Measurements from ENCODE around the gene UMAD1. TPM values are rescaled to one million over a fixed set of nuclear protein-coding genes. Genes with fewer than 3 reads are reported as not detected.
"Not testable (repeated sequence)": the region's sequence is repeated elsewhere in the genome, so short reads cannot be mapped to it uniquely, and the experiment has no call there.

Gene UMAD1
- total RNA-seq, 1 donor from 2014 or later = 3.9 TPM

DNA sequence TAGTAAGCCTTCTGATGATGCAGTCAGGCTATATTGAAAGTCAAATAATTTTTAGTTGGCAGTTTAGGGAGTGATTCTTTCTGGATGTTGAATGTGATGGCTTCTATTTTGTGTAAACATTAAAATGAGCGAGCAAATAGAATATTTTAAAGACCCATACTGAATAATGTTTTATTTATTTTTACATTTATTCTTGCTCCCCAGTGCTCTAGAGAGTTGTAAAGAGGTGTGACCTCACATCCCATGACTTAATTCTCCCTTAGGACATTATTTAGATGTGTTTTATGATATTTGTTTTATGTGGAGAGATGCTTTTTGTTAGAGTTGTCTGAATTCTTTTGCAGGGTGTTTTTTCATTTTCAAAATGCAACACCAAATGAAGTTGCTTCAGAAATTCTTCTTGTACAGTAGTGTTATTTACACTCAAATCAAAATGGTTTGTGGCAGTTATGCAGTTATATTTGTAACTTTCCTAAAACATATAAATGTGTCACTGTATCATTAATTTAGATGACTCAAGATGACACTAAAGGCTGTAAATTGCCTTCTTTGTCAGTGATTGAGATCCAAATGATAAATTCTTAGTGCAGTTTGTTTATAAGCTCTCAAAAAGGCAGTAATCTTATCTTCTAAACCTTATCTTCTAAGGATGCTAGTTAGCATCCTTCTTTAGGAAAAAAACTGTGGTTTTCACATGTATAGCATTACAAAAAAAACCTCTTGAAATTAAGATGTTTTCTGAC lies 12.4 kb downstream of the UMAD1 start:
- no peak for DNase-seq (ENCODE audit: low read depth in 2 of 2)

DNA sequence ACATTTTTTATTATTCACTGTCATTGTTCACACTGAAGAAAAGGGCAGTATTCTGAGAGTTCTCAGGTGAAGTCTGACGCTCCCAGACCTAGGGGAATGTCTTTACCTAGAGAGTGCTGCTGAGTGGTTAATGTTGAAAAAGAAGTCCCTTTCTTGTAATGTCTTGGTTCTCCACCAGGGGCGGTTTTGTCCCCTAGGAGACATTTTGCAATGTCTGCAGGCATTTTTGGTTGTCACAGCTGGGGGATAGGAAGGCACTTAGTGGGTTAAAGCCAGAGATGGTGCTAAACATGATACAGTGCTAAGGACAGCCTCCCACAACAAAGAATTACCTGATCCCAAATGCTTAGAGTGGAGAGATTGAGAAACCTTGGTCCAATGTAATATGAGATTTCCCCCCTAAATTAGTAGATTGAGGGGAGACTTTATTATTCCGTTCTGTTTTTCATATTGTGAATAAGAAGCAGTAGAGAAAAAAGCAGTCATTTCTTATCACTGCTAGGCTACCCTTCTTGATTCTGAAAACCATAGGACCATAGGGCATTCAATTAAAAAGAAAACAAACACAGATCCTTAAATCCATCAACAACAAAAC lies 13.1 kb downstream of the UMAD1 start:
- peak in 1 of 2 donors; percentile 16 for DNase-seq (ENCODE audit: low read depth in 2 of 2)

DNA sequence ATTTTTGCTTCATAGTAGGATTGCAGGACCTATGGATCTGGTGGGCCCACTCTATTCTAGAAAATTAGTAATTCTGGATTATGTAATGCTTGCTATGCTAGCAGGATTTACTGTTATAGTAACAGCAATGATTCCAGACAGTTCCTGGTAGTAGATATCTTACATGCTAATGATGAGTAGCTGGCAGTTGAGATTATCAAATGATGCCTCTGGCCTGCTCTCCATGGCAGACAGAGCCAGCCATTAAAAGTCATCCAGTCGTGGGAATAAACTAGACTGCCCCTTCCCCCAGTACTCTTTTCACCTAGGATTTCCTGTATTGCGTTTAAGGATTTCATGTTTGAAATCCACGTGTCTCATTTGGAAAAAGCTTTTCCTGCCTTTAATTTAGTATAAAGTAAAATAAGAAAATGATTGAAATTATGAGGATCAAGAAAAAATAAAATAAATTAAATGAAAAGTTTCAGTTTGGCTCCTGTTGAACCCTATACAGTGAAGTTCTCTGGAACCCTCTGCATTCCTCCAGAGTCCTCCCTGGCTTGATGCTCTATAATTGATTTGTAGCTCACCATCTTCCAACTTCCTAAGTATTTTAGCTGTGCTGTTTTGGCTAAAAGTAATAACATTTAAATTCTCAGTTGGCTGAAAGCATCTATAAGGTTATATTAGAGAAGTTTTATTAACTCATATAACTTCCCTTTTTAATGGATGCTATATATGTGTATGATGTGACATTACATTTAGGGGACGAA lies 14.6 kb downstream of the UMAD1 start:
- DNase-seq (ENCODE audit: low read depth in 2 of 2) = peak; percentile 16 to 28

DNA sequence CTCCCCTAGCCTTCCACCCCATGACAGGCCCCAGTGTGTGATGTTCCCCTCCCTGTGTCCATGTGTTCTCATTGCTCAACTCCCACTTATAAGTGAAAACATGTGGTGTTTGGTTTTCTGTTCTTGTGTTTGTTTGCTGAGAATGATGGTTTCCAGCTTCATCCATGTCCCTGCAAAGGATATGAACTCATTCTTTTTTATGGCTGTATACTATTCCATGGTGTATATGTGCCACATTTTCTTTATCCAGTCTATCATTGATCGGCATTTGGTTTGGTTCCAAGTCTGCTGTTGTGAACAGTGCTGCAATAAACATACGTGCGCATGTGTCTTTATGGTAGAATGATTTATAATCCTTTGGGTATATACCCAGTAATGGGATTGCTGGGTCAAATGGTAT lies 15.9 kb downstream of the UMAD1 start:
- DNase-seq (ENCODE audit: low read depth in 2 of 2) = not testable (repeated sequence)

DNA sequence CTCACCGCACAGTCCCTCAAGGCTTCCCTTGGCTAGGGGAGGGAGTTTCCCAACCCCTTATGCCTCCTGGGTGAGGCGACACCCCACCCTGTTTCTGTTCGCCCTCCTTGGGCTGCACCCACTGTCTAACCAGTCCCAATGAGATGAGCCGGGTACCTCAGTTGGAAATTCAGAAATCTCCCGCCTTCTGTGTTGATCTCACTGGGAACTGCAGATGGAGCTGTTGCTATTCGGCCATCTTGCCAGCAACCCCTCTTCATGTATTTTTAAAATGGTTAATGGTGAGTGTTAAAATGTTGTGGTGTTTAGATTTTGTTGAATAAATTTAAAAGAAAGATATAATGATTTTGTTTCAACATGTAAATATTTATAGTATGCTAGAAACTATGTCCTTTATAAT lies 22.0 kb downstream of the UMAD1 start:
- peak in 1 of 2 donors; percentile 28 for DNase-seq (ENCODE audit: low read depth in 2 of 2)

DNA sequence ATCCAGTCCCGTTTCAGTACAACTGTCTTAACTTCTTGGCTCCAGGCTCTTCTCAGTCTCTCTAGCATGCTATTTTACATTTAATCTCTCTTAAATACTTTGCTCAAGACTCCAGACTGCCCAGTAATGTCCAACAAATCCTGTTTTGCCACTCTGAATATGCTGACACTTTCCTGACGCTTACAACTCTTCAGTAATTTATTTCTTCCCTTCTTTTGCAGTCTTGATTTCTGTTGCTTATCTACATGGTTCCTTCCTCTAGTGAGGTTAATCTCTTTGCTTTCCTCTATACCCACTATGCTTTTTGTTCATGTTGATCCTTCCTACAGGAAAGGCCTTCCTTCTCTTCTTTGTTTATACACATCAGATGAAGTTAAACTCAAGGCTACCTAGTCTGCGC lies 23.7 kb downstream of the UMAD1 start:
- DNase-seq (ENCODE audit: low read depth in 2 of 2) = no peak

DNA sequence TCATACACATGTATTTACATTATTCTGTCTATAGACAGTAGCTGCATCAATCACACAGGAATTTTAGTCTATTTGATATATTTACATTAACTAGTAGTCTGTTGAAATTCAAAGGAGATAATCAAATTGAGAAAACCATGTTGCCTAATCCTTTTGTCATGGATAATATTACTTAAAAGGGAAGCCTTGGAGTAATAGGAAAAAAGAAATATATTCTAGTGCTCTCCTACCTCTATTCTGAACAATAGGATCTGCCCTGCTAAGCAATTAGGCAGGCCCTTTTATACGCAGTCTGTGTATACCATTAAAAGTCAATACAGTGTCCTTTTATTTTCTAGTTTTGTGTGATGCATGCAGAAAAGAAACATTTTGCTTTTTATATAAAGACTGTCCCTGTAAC lies 24.5 kb downstream of the UMAD1 start:
- DNase-seq (ENCODE audit: low read depth in 2 of 2) = no peak

DNA sequence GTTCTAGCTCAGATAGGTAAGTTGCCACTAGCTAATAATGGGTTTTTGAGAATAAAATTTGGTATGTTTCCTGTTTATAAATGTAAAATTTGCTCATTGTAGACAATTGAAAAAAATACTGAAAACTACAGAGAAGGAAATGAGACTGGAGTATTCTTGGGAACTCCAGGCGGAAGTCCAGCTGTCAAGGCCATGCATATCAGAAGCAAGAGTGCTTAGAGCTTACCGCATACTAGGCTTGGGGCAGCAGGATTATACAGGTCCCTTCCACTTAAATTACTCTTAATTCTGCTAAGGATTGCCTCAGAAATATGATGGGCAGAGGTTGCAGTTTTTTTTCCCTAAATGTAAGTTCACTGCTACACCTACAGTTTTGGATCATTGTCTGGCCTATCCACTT lies 26.6 kb downstream of the UMAD1 start:
- DNase-seq (ENCODE audit: low read depth in 2 of 2) = no peak

DNA sequence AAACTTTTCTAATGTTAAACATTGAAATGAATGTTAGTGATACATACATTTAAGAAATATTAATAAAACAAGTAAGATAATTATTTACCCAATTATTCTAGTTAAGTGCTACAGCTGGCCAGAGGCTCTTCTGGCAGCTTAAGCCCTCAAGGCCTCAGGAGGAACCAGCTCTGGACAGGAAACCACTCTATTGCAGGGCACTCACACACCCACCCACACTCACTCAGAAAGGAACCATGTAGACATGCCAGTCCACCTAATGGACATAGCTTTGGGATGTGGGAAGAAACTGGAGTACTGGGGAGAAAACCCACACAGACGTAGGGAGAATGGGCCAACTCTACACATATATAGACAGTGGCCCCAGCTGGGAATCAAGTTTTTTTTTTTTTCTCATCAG lies 28.2 kb downstream of the UMAD1 start:
- DNase-seq (ENCODE audit: low read depth in 2 of 2) = no peak

DNA sequence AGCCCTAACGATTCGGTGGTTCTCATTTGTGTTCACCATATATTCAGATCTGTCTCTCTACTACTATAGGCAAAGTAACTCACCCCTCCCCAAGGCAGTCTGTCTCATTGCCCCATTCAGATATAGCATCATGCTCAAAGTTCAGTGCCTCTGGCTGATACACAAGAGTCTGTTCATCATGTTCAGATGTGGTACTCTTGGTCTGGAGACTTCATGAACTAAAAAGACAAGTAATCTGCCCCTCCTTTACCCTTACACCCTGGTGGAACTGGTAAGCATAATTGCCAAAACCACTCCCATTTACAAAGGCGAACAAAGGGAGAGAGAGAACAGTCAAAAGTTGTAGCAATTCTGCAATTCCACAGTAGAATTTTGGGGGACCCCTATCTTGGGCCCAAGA lies 29.9 kb downstream of the UMAD1 start:
- DNase-seq (ENCODE audit: low read depth in 2 of 2) = no peak

DNA sequence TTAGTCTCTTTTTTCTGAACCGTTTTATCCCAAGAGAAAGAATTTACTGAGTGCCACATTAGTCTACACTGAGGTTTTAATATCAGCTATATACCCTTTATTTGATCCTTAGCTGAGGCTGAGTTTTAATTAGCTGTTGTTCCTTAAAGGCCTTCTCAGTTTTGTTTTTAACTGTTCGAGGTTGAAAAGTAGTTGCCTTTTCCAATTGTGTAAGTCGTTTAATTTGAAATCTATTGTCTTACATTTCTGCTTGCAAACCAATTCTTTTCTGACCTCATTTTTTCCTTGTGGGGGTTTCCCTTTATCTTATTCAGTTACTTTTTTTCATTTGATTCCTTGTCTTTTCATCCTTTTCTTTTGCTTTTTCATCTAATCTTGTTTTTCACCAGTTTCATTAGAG lies 30.8 kb downstream of the UMAD1 start:
- no peak for DNase-seq (ENCODE audit: low read depth in 2 of 2)

DNA sequence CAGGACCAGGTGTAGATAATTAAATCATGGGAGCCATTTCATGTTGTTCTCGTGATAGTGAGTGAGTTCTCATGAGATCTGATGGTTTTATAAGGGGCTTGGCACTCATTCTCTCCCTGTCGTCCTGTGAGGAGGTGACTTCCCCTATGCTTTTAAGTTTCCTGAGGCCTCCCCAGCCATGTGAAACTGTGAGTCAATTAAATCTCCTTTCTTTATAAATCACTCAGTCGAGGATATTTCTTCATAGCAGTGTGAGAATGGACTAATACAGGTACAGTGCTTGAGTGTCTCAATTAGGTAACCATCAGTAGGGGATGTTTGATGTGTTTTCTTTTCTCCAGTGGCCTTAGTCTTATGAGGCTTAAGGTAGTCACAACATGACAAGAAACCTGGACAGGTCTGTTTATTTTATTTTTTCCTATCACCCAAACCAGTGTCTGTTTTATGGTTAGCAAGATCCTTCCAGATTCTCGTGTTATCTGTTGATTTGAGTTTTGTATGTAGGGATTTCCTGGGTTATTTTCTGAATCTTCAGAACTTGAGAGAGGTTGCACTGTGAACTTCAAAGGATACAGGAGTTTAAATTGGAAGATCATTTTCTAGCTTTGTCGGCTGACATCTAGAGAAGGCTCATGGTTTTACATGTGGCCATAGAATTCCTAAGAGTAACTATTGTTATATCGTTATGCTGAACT lies 32.1 kb downstream of the UMAD1 start:
- DNase-seq (ENCODE audit: low read depth in 2 of 2) = no peak

DNA sequence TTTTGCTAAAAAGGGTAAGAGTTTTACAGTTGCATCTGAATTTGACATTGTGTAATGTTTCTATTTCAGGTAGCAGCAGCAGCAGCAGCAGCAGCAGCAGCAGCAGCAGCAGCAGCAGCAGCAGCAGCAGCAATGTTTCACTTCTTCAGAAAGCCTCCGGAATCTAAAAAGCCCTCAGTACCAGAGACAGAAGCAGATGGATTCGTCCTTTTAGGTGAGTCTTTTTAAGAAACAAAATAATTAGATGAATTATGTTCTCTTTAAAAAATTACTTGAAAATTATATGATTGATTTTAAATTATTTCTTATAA lies 32.6 kb downstream of the UMAD1 start:
- no peak for DNase-seq (ENCODE audit: low read depth in 2 of 2)

DNA sequence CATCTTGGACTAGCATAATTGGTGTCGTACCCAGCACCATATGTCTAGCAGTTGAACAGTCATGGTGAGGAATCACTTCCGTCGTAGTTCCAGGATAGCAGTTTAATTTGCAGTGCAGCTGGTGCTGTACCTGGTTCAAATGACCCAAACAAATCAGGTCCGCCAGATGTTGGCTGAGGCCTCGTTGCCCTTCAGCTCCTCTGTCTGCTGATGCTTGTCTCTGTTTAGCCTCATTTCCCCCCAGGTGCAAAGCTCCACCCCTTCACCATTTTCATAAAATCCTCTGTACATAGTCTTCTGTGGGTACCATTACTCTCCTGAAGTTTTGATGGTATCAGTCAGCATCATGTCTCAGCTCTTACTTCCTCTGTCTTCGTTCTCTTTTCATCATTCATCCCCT lies 35.1 kb downstream of the UMAD1 start:
- no peak for DNase-seq (ENCODE audit: low read depth in 2 of 2)

DNA sequence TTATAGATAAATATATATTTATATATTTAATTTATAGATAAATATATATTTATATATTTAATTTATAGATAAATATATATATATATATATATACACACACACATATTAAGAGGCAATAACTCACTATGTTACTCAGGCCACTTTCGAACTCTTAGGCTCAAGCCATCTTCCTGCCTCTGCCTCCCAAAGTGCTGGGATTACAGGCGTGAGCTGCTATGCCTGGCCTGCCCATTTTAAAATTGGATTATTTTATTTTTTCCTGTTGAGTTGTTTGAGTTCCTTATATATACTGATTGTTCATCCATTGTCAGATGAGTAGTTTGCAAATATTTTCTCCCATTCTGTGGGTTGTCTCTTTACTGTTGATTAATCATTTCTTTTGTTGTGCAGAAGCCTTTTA lies 39.1 kb downstream of the UMAD1 start:
- not testable (repeated sequence) for DNase-seq (ENCODE audit: low read depth in 2 of 2)

DNA sequence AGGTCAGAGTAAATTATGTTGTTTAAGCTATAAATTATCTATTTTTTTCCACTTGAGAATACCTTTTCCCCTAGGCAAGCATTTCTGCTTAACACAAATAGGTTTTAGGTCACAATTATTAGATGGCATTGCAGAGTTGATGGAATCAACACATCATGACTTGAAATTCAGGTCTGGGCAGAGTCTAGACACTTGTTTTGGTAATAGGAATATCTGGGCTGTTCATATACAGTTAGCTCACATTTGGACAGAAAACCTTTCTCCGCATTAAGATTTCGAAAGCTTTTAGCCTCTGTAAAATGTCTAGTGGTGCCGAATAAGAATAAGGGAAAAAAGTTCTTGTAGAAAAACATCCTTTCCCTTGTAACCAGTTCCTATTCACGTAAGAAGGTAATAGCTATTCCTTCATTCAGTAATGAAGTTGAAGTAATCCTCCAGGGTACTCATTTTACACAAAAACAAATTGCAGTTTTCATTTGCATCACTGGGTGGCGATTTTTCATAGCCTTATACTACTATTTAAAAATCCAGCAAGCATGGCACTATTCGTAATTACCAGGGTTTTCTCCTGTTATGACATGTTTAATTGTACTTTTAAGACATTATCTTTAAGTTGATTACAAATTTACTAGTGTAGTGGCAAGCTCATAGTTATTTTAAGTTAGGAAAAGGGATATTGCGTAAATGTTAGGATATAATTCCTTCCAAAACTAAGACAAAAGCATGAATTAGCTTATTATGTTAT lies 40.8 kb downstream of the UMAD1 start:
- DNase-seq (ENCODE audit: low read depth in 2 of 2) = peak; percentile 43 to 73

DNA sequence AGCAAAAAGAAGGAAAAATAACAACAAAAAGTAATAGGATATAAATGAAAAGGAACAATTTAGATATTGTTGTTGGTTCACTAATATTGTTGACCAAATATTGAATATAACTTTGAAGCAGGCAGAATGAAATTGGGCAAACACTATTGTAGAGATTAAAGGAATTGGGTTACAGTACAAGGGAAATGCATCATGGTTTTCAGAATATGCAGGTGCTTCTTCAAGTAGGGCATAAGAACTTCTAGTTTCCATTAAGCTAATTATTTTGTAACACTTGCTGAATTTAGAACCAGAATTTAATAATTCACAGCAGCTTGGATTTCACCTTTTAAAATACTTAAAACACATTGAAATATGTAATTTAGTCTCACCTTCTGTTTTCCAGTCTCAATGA lies 41.4 kb downstream of the UMAD1 start:
- DNase-seq (ENCODE audit: low read depth in 2 of 2) = no peak

DNA sequence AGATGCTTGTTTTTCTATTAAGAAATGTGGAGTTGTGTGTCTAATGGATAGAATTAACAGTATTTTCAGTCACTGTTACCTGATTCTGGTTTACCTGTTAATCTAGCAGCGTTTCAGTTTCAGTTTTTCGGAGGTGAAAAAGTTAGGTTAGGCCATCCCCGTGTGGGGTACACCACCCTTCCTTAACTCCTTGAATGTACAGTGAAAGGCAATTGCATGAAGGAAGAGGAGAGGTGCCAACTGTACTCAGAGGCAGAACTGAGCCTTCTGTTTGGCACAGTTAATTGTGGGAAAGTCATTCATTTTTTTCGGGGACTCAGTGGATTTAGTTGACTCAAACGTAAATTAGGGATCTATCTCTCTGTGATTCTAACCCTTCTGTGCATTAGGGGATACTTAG lies 42.3 kb downstream of the UMAD1 start:
- DNase-seq (ENCODE audit: low read depth in 2 of 2) = no peak

DNA sequence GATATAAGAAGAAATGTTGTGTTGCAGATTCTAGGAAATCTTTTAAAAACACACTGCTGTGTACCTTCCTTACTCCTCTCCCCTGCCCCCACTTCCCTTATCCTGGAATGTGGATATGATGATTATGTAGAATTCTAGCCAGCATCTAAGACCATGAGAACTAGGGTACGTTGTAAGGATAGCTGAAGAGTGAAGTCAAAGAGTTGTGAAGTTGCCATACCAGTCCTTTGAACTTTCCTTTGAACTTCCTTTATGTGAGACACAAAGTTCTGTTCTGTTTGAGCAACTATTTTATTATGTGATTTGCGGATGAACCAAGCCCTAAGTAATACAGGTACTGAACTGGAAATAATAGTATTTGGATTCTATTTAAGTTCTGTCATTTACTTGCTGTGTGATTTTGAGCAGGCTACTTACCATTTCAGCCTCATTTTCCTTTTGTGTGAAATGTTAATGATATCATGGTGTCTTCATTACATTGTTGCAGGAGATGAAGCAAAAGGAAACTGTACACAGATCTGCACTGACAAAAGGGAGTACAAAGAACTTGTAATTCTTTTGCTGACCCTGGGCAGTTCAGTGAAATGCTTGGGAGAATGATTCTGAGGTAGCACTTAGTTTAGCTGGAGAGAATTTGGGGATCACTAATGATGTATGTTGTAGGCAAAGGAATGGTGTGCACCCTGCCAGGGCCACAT lies 46.4 kb downstream of the UMAD1 start:
- no peak for DNase-seq (ENCODE audit: low read depth in 2 of 2)

DNA sequence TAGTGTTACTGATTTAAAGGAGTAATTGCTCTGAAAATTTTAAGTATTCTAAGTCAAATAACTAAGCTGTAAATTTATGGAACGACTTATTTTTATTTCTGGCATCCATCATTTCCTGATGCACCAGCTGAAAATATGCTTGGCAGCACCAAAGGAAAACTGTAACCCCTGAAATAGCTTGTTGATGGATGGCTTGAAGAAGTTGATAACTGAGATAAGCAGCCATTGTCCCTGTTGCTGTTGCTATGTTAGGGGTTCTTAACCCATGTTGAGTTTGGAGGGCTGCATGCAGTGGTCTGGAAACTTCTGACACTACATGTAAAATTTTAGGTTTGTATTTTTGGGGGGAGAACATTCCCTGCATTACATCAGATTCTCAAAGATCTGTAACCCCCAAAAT lies 47.2 kb downstream of the UMAD1 start:
- DNase-seq (ENCODE audit: low read depth in 2 of 2) = peak; percentile 51 to 80

DNA sequence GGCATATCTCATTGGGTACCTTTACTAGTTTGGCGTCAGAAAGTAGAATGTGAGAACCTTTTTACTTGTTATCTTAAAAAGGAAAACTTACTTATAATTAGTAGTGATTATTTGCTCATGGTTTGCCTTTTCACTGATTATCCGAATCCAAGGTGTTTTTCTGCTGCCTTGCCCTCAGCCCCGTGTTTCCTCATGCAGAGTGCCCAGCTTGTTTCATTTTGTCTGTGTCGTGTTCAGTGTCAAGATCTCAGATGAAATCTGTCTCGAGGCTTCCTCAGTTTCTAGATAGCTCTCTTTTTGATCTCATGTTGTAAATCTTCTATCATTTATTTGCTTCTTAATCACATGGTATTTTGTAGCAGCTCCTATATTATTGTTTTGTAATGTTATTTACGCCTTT lies 47.8 kb downstream of the UMAD1 start:
- DNase-seq (ENCODE audit: low read depth in 2 of 2) = no peak

All from dermis microvascular lymphatic vessel endothelial cell (primary cell).